ENCODE results near the gene ROMO1. TPM values are rescaled to one million over a fixed set of nuclear protein-coding genes. Genes with fewer than 3 reads are reported as not detected.

Gene ROMO1
- 333 and 513 TPM in 2 replicates for total RNA-seq

DNA sequence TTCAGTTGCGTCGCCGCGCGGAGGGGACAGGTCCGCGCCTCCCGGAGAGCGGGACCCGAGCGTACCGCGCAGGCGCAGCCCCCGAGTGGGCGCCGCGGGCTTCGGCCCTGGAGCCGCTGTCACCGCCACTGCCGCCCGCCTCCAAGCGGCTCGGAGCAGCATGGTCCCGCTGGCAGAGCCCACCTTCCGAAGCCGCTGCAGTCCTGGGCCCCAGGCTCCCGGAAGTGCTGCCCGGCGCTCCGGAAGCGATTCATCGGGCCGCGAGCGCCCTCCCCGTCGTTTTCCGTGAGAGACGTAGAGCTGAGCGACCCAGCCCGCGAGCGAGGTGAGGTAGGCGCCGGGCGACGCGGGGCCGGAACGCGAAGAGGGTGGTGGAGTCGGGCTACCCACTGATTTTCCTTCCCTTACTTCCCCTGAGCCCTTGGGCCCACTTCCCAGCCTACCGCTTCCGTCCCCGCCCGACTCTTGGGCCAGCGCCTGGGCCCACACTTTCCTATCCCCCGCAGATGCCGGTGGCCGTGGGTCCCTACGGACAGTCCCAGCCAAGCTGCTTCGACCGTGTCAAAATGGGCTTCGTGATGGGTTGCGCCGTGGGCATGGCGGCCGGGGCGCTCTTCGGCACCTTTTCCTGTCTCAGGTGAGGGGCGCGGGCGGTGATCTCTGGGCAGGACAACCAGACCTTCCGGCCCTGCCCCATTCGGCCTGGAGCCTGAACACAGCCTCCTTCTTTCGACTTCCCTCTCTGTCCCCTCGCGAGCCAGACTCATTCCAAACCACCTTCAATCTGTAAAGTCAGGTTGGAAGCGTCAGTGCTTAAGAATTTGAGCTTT, at the start of gene ROMO1, which contains the start of gene NFS1:
ROMO1 (plus strand) TSS at position 279 of the 830 bp plus-strand sequence; CDS start at position 507, 228 bp downstream.
NFS1 (minus strand) TSS at position 226 of the 830 bp plus-strand sequence; CDS start at position 162, 64 bp downstream.
- no peak for DNase-seq (ENCODE audit: extremely low read depth, low read depth, low spot score)

DNA sequence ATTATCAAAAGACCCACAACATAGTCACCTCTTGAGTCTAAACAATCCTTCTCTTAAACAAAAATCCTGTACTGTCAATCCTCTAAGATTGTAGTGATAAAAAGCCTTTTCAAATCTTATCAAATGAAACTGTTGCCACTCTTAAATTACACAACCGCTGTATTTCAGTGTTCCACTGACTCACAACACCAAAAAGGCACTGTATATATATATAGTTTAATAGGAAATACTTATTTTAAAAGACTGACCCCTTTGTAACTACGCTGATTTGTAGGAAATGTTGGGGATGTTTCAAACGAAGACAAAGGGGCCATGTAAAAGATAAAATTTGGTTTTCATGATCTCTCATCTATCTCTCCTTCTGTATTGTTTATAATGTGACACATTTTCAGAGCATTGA, 48.6 kb upstream of the ROMO1 start:
- DNase-seq (ENCODE audit: extremely low read depth, low read depth, low spot score): no peak

DNA sequence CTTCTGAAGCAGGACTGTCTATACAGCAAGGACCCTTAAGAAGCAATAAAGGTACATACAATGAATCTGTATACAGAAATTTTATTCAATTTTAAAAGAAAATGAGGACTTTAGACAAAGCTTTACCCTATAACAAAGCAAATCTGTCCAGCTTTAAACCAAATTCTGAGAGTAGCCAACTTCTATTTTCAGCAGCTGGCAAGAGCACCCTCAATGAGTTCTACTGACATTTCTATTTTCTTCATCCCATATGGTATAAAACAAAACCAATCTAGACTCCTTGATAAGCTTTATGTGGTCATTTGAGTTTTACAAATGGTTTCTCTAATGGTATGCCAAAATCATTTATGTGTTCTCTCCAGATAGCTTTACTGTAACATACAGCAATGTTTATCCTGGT, 47.2 kb upstream of the ROMO1 start:
- no peak for DNase-seq (ENCODE audit: extremely low read depth, low read depth, low spot score)

DNA sequence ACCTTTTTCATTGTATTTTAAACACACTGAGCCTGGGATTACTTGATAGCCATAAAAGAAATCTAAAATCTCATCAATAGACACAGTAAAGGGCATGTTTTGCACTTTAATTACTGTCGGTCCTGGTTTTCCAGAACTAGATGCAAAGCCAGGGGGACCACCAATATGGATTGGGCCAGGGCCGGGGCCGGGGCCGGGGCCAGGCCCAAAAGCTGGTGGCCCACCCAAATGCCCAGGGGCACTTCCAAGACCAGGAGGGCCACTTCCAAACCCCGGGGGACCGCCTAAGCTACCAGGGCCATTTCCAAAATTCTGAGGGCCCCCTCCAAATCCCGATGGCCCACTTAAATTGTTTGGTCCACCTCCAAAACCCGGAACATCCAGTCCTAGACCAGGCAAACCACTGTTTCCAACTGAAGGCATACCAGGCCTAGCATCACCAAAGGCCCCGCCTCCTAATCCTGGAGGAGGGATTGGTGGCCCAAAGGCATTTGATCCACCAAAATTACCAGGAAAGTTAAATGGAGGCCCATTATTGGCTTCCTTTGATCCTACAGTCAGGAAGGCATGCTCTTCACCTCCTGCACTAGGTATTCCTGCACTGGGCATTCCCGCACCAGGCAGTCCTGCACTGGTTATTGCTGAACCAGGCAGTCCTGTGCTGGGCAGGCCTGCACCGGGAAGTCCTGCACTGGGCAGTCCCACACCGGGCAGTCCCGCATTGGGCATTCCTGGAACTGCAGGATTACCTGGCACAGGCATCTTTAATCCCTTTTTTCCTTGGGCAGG, 46.4 kb upstream of the ROMO1 start:
- DNase-seq (ENCODE audit: extremely low read depth, low read depth, low spot score): no peak

DNA sequence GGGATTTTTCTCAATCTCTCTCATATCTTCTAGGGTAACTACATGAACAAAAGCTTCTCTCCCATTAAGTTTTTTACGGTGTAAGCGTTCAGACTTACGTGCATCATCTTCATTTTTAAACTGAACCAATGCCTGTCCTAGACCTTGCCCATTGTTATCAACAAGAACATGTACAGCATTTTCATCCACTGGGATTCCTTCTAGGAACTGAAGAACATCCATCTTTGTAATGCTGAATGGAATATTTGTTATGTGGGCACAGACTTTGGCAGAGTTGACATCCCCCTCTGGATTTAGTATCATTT, 45.8 kb upstream of the ROMO1 start:
- no peak for DNase-seq (ENCODE audit: extremely low read depth, low read depth, low spot score)

DNA sequence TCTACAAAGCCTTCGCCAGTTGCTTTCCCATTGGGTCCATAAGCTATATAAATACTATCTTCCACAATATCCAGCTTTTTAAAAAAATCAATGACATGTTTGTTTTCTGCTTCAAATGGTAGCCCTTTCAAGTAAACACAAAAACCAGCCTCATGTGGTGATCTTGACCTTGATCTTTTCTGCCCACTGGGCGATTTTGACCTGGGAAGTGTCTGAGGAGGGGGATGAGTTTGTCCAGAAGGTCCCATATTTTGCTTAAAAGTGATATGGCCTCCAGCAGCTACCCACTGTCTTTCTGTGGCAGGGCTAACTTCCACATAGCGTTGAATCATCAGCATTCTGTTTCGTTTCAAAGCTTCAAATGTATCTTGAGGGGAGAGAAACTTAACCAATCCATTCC, 45.3 kb upstream of the ROMO1 start:
- no peak for DNase-seq (ENCODE audit: extremely low read depth, low read depth, low spot score)

DNA sequence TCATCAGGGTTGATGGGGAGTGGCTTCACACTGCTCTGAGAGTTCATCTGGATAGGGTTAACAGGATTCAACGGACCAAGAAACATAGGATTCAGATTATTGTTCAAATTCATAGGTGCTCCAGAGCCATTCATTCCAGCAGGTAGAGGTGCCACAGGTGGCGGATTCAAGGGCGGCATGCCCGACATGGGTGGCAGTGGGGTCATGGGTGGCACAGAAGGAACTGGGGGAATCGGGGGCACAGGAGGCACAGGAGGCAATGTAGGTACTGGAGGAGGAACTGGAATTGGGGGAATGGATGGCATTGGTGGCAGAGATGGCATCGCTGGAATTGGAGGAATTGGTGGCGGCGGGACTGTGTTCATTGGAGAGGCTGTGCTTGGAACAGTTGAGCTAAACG, 44.8 kb upstream of the ROMO1 start:
- no peak for DNase-seq (ENCODE audit: extremely low read depth, low read depth, low spot score)

DNA sequence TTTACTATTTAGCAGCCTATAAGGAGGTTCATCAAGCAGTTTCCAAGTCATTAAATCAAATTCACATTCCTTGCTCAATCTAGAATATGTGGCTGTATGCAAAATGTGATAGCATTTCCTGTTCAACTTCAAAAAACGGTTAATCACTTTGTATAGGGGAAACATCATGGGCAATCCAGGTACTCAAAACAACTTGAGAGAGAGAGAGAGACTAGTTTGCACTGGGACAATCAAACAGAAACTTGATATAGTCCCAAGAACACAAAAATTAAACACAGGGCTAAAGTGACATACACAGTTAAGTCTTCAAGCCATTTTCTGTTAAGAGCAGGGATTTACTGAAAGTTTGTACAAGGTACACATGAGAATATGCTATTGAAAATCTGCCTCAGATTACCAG, 41.9 kb upstream of the ROMO1 start:
- no peak for DNase-seq (ENCODE audit: extremely low read depth, low read depth, low spot score)

DNA sequence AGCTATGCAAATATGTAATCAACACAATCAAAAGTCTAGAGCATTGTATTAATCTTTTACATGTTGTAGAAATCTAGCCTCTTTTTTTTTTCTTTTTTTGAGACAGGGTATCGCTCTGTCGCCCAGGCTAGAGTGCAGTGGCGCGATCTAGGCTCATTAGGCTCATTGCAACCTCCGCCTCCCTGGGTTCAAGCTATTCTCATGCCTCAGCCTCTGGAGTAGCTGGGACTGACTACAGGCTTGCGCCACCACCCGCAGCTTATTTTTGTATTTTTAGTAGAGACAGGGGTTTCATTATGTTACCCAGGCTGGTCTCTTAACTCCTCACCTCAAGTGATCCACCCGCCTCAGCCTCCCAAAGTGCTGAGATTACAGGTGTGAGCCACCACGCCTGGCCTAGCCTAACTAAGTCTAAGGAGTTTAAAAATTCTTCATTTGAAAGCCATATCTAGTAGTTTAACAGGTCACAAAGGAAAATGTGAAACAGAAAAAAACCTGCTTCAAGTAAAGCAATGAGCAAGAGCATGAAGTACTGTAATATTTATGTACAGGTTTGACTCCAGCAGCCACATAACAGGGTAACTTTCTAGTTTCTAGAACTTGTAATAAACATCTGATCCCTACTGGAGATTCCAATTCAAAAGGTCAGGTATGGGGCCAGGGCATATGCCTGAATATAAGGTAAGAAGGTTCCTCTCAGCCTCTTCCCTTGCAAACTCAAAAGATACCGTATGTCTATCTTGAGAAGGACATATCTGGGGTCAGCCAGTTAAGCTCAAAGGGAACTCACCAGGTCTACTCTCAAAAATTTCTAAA, 38.9 kb upstream of the ROMO1 start:
- no peak for DNase-seq (ENCODE audit: extremely low read depth, low read depth, low spot score)

DNA sequence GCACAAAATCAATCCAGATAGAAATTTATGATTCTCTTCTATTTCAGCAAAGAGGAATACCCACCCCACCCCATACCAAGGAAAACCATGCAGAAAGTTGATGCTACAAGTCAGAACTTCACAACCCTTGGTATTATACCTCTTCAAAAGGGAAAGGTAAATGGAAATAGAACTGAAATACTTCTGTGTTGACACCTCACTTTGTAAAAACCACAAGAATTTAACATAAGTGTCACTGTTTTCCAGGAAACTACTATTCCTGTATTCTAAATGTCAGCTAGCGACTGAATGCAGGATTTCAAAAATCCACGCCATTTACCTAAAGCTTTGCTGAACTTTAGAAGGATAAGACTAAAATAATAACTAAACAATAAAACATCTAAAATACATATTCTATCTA, 38.2 kb upstream of the ROMO1 start:
- DNase-seq (ENCODE audit: extremely low read depth, low read depth, low spot score): no peak

DNA sequence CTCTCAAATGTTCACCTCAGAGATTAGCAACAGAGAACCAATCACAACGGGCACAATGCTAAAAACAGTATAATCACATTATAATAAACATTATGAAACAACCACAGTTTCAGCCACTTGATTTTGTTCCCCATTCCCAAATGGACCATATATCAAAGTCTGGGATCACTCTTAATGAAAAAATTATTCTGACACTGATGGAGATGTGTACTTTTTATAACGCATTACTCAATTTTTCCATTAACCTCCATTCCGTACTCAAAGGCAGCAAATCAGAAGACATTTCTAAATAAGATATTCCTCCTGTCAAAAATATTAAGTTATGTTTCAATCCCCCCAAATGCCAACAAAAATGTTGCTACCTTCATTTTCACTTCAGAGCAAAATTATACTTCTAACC, 37.3 kb upstream of the ROMO1 start:
- DNase-seq (ENCODE audit: extremely low read depth, low read depth, low spot score): no peak

DNA sequence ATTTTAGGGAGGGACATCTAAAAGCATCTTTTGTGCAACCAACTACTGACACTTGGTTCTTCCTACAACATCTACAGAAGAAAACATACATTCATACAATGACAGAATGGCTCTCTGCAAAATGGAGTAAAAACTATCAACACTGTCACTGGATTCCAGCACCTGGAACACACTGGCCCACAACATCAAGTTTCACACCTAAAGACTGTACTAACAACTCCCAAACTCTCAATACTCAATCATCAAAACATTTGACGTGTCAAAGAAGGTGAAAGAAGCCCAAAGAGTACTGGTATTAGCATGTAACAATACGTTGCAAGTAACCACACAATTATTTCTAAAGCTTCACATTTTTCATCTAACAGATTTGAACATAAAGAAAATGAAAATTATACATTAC, 36.7 kb upstream of the ROMO1 start:
- no peak for DNase-seq (ENCODE audit: extremely low read depth, low read depth, low spot score)

DNA sequence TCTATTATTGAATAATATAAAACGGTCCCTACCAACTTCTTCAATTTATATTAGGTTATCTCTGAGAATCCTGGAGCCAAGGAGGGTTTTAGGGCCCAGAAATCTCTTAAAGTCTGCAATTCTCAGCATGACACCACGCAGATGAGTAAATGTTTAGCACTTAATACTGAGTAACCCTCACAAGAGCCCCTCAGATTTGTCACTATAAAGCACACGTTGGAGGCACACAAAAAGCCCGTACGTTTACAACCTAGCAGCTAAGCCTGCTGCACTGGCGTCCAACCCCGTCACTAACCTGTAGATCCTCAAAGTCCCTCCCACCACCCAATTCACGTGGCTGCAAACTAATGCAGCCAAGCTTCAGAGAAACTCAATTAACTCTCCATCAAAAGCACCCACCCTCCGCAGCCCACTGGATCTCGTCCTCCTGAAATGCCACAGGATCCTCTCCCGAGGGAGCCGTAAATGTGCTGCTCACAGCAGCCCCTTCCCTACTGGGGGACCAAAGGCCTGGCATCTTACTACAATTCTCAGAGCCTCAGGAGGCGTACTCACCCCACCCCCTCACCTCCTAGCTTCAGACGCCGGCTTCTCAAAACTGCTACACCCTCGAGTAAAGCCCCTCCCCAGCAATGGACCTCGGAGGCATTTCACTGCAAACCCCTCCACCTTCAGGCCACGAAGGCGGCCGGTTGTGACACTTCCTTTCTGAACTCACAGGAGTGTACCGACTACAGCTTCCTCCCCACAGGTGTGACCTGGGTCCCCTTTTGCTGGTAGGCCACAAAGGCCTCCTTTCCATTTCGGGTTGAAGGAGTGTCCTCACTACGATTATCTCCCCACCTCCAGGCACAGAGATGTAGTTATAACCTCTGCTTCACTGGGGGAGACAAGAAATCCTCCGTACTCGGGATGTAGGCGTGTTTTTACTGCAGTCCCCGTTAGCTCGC, 35.4 kb upstream of the ROMO1 start:
- no peak for DNase-seq (ENCODE audit: extremely low read depth, low read depth, low spot score)

DNA sequence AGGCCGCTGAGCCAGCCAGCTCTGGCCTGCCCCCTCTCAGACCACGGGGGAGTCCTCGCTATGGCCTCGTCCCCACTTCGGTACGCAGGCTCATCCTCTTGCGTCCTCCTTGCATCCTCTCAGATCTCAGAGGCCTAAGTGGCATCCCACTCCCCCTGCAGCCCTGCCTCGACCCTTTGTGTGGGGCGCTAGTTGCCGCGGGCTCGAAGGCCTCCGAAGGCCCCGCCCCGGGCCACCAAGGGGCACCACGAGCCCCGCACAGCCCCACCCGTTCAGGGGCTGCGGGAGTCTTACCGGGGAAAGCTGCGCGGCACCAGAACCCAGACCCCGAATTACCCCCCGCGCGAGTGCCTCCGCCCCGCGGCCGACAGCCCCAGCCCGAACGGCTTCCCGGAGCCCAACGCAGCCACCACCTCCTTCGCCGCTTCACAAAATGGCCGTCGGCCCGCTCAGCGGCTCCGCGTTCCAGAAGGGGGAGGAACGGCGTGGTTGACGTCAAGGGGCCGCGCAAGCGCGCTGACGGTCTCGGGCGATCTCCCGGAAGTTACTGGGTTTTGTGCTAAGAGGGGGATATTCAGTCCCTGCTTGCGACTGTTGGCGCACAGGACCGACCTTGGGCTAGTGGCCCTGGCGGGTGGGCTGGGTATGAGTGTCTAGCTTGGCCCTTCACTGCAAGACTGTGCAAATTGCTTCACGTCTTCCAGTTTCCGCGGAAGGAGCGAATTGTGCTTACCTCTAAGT, 34.6 kb upstream of the ROMO1 start, which contains the start of the genes CPNE1 and RBM12:
CPNE1 (minus strand) TSS at position 435 of the 741 bp plus-strand sequence. CDS start 31,977 bp downstream, outside the sequence.
RBM12 (minus strand) TSS at position 435 of the 741 bp plus-strand sequence. CDS start 9,578 bp downstream, outside the sequence.
- DNase-seq (ENCODE audit: extremely low read depth, low read depth, low spot score): peak; percentile 72

DNA sequence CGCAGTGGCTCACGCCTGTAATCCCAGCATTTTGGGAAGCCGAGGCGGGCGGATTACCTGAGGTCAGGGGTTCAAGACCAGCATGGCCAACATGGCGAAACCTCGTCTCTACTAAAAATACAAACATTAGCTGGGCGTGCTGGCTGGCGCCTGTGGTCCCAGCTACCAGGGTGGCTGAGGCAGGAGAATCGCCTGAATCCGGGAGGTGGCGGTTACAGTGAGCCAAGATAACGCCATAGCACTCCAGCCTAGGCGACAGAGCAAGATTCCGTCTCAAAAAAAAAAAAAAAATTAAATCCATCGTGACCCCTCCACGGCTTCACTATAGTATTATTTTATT, 33.3 kb upstream of the ROMO1 start:
- no peak for DNase-seq (ENCODE audit: extremely low read depth, low read depth, low spot score)

DNA sequence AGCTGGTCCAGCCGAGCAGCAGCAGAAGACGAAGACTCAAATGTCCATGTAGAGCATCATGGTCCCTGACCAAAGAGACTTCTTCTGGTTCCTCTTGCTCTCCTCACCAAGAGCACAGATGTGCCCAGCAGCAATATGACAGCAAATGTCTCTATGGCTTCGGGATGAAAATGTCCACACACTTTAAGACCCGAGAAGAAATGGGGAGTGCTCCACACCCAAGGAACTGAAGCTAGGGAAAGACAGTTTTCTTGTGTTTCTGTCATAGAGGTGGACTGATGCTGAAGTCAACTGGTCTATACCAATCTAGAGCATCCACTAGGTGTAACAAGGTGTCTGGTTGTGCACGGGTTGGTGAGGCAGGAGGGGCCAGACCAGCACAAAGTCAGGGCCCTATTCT, 30.0 kb upstream of the ROMO1 start:
- no peak for DNase-seq (ENCODE audit: extremely low read depth, low read depth, low spot score)

DNA sequence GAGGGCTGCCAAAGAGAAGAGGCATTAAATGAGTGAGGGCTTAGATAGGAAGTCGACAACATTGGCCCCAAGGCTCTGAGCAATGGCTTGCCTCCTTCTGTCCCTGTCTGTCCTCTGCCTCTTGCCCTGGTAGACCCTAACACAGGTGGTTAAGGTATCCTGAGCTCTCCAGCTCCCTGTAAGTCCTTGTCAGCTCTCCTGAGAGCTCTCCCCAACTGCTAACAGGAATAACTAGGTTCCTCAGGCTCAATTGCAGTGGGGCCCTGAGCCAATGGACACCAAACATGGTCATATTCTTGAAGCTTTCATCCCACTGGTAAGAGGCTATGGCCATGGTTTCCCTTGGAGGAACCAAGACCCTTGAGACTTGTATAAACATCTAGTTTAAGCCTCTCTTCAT, 29.5 kb upstream of the ROMO1 start:
- DNase-seq (ENCODE audit: extremely low read depth, low read depth, low spot score): no peak

DNA sequence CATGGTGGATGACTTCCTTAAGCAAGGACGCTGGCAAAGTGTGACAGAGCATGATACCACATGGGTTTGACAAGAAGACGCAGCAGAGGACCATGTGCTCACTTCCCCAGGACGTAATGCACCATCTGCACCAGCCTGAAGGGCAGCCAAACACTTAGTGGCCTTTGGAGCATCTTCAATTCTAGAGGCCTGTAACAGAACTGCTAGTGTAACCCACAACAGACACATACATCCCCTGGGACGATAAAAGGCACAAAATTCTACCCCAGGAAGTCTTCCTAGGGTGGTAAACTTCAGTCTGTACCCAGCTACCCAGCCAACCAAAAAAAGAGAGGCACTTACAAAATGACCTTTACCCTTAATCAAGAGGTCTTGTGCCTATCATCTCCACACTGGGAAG, 25.3 kb upstream of the ROMO1 start:
- DNase-seq (ENCODE audit: extremely low read depth, low read depth, low spot score): no peak

DNA sequence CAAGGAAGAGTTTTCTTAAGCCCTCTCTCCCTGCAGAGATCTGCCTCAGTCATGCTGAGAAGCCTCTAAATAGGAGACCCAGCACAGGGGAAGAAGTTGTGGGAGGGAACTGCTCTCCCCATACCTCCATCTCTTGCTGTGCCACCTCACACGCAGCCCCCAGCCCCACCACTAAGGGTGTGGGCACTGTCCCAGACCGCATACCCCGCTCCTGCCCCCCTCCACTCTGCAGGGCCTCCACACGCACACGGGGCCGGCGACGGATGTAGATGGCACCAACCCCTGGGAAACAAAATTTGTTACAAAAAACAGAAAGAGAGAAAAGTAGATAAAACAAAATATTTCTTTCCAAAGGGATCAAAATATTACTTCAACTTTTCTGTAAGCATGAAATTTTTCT, 24.3 kb upstream of the ROMO1 start:
- no peak for DNase-seq (ENCODE audit: extremely low read depth, low read depth, low spot score)

Measured in glomerular endothelial cell (primary cell).